ENCODE measurements around the gene NFASC. TPM values are rescaled to one million over a fixed set of nuclear protein-coding genes. Genes with fewer than 3 reads are reported as not detected.

NFASC gene
- total RNA-seq, 4 donors from 2014 or later, result 12.7 to 41.7 (median 19.2) TPM

GRCh38 chr1:204973449-204973848 lies 102.8 kb downstream of the NFASC start:
- Histone ChIP-seq H3K4me3 (no peak overlapping the region), H3K9me3 (no peaks in the 10 kb centered on the region), H3K4me1 (no peaks in the 10 kb centered on the region), H3K36me3 (no peaks in the 10 kb centered on the region), H3K27me3 (peaks cover under 1% of the 10 kb centered on the region), H3K27ac (no peak overlapping the region)
- WGBS, result 52% methylated on average over 6 of the region's 6 CpGs
- TF ChIP-seq CTCF (IDR thresholded peaks at IDR 0.05) (no peak), EP300 (IDR thresholded peaks at IDR 0.05) (no peak), POLR2A (IDR thresholded peaks at IDR 0.05) (no peak), POLR2AphosphoS5 (IDR thresholded peaks at IDR 0.05) (no peak)
- DNase-seq (ENCODE audit: low spot score in 2 of 2), result no peak

DNA sequence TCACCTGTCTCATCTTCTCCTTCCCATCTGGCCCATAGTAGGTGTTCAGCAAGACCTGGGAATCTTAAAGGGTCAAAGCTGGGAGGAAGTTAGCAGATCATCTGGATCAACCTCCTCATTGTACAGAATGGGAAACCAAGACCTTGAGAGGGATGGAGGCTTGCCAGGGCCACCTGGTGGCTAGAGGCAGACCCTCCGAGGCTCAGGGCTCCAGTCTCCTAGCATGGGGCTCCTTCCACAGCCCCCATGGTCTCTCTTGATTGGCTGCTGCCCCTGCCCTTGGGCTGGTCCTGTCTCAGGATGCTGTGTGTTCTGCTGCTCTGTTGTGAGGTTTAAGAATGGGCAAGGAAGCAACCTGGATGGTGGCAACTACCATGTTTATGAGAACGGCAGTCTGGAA lies 103.7 kb downstream of the NFASC start:
- no peaks in the 10 kb centered on the region for H3K4me1 ChIP-seq
- no peaks in the 10 kb centered on the region for H3K9me3 ChIP-seq
- no peak overlapping the region for H3K4me3 ChIP-seq
- DNase-seq (ENCODE audit: low spot score in 2 of 2), result no peak
- 87% methylated on average over 1 of the region's 2 CpGs for WGBS
- H3K27me3 ChIP-seq, result no peaks in the 10 kb centered on the region
- H3K27ac ChIP-seq, result no peak overlapping the region
- TF ChIP-seq POLR2AphosphoS5 (IDR thresholded peaks at IDR 0.05), result no peak
- TF ChIP-seq EP300 (IDR thresholded peaks at IDR 0.05), result no peak
- TF ChIP-seq CTCF (IDR thresholded peaks at IDR 0.05), result no peak
- TF ChIP-seq POLR2A (IDR thresholded peaks at IDR 0.05), result no peak
- H3K36me3 ChIP-seq, result no peaks in the 10 kb centered on the region

GRCh38 chr1:204975021-204975420 lies 104.4 kb downstream of the NFASC start:
- 60% methylated on average over 10 of the region's 12 CpGs for WGBS
- Histone ChIP-seq H3K27me3 (no peaks in the 10 kb centered on the region), H3K9me3 (no peaks in the 10 kb centered on the region), H3K27ac (no peak overlapping the region), H3K4me1 (no peaks in the 10 kb centered on the region), H3K4me3 (no peak overlapping the region), H3K36me3 (no peaks in the 10 kb centered on the region)
- no peak for TF ChIP-seq POLR2A (IDR thresholded peaks at IDR 0.05)
- TF ChIP-seq POLR2AphosphoS5 (IDR thresholded peaks at IDR 0.05), result no peak
- no peak for TF ChIP-seq CTCF (IDR thresholded peaks at IDR 0.05)
- TF ChIP-seq EP300 (IDR thresholded peaks at IDR 0.05), result no peak
- no peak for DNase-seq (ENCODE audit: low spot score in 2 of 2)

DNA sequence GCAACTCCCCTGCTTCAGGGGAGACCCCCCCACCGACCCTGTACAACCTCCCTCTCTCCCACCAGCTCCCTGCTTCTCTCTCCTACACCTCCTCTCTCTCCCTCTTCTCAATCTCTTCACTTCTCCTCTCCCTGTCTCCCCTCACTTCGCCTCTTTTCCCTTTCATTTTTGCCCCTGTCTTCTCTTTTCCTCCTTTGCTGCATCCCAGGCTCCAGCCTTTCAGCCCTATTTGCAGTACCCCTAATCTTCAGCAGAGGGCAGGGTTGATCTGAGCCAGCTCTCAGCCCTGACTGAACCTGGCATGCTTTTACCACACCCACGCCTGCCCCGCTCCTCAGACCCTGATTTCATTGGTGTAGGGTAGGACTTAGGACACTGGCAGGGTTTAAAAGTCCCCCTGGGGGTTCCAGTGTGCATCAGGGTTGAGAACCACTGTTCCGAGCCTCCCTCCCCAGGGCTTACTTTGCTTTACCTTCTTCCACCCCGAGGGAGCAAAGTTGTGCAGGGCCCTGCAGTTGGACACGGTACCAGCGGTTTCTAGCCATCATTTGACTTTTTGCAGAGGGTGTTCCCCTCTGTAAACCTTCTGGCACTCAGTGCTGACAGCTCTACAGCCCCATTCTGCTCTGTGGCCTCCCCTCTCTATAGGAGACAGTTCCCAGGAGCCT lies 105.0 kb downstream of the NFASC start:
- peak; percentile 45 to 89 for TF ChIP-seq CTCF (IDR thresholded peaks at IDR 0.05)
- no peak for TF ChIP-seq EP300 (IDR thresholded peaks at IDR 0.05)
- no peak for TF ChIP-seq POLR2A (IDR thresholded peaks at IDR 0.05)
- no peak for TF ChIP-seq POLR2AphosphoS5 (IDR thresholded peaks at IDR 0.05)
- Histone ChIP-seq H3K36me3 (no peaks in the 10 kb centered on the region), H3K27ac (no peak overlapping the region), H3K4me3 (no peak overlapping the region), H3K4me1 (no peaks in the 10 kb centered on the region), H3K9me3 (no peaks in the 10 kb centered on the region), H3K27me3 (no peaks in the 10 kb centered on the region)
- WGBS, result 43% methylated on average over 8 of the region's 8 CpGs
- DNase-seq (ENCODE audit: low spot score in 2 of 2), result no peak

DNA sequence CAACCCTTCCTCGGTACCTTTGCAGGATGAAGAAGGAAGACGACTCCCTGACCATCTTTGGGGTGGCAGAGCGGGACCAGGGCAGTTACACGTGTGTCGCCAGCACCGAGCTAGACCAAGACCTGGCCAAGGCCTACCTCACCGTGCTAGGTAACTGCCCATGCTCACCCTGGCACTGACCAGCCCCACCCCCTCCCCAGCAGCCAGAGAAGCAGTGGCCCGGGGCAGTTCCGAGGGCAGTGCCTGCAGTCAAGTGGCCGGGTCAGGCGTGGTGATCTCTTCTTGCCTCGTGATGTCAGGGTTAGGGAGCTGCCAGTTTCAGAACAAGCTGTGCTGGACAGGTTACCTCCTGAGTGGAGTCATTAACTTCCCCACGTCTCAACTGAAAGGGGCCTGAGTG lies 106.0 kb downstream of the NFASC start:
- no peak for DNase-seq (ENCODE audit: low spot score in 2 of 2)
- TF ChIP-seq EP300 (IDR thresholded peaks at IDR 0.05) (no peak), CTCF (IDR thresholded peaks at IDR 0.05) (no peak), POLR2A (IDR thresholded peaks at IDR 0.05) (no peak), POLR2AphosphoS5 (IDR thresholded peaks at IDR 0.05) (no peak)
- Histone ChIP-seq H3K4me3 (no peak overlapping the region), H3K27me3 (no peaks in the 10 kb centered on the region), H3K9me3 (no peaks in the 10 kb centered on the region), H3K4me1 (no peaks in the 10 kb centered on the region), H3K36me3 (no peaks in the 10 kb centered on the region), H3K27ac (no peak overlapping the region)
- WGBS, result 89% methylated on average over 13 of the region's 13 CpGs

All from suprapubic skin (tissue), 4 donors.